GM12873 (cell line): ENCODE measurements around the gene CLDN7.

Source experiments
- TF ChIP-seq, protein P1 (sequence below): IDR thresholded peaks from 2 replicates; pipeline ENCODE4 v1.5.1; 2012; ENCODE audit warnings: low read depth, mild to moderate bottlenecking, moderate library complexity, low read length, control low read depth; ENCODE audit not compliant: insufficient read depth; ENCODE audit errors: missing control alignments

CLDN7 gene

DNA sequence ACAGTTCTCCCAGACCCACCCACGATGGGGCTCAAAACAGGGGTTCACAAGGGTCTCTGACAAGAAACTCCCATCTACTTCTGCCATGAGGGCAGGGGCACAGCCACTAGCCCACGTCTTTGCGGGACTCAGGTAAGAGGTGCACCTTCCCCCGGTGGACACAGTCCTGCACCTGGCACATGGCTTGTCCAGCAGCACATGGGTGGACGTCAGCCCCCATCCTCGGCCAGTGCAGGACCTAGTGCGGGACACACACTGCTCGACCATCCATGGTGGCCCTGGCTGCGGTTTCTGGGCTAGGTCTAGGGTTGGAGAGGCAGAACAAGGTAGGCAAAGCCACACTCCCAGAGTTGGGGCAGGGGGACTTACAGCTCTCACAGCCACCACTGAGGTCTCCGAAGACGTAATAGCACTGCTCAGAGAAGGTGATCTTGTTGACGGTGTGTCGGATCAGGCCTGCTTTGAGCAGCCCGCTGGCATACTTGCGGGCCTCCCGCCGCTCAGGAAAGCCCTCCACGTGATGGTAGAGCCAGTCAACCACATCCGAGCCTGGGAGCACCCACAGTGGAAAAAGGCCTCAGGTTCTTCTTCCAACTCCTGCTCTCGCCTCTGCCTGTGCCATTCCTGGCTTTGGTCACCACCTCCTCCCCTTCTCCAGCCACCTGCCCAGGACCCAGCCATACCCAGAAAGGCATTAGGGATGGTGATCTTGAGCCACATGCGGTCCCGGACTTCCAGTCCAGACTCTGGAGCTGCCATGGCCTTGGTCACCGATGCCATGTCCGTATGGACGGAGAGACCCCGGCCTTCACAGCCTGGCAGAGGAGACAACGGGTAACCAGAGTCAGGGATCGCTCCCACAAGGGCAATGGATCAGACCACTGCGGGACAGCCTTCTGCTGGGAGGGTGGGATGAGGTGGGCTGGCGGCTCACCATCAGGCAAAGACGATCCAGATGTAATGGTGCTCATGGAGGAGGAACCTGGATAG is 35.3 kb downstream of the CLDN7 start:
- TF ChIP-seq, protein P1, sequence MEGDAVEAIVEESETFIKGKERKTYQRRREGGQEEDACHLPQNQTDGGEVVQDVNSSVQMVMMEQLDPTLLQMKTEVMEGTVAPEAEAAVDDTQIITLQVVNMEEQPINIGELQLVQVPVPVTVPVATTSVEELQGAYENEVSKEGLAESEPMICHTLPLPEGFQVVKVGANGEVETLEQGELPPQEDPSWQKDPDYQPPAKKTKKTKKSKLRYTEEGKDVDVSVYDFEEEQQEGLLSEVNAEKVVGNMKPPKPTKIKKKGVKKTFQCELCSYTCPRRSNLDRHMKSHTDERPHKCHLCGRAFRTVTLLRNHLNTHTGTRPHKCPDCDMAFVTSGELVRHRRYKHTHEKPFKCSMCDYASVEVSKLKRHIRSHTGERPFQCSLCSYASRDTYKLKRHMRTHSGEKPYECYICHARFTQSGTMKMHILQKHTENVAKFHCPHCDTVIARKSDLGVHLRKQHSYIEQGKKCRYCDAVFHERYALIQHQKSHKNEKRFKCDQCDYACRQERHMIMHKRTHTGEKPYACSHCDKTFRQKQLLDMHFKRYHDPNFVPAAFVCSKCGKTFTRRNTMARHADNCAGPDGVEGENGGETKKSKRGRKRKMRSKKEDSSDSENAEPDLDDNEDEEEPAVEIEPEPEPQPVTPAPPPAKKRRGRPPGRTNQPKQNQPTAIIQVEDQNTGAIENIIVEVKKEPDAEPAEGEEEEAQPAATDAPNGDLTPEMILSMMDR, result no peak

DNA sequence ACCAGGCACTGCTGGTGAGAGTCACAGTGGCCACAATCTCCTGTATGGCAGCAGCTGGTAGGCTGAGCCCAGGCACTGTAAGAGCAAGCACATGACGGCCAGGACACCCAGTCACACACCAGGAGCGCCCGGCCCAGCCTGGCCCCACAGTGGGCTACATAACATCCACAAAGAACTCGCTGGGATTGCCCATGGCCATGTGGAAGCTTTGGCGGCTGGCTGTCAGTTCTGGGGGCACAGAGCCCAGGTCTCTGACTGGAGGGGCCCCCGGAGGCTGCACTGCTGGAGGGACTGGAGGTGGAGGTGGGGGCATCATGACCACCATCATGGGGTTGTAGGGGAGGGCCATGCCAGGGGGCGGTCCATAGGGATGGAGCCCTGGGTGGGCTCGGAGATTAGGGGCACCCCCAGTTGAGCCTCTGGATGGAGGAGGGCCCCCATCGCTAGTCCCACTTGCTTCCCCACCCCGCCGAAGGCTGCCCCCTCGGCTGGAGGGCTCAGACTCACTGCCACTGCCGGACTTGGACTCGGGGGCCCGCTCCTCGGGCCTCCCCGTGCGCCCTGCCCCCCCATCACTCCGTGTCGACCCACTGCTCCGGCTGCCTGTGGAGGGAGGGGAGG is 36.5 kb downstream of the CLDN7 start:
- TF ChIP-seq, protein P1, result no peak

DNA sequence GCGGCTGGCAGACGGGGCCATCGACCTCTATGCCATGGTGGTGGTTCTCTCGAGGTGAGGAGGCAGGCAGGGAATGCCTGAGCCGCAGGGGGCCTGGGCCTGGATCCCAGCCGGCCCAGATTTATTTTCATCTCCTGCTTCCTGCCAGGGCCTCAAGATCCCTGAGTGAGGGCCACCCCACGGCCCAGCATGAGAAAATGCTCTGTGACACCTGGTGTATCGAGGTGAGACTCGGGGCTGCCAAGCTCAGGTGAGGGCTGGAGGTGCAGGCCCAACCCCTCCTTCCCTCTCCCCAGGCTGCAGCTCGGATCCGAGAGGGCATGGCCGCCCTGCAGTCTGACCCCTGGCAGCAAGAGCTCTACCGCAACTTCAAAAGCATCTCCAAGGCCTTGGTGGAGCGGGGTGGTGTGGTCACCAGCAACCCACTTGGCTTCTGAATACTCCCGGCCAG is 37.6 kb downstream of the CLDN7 start:
- TF ChIP-seq, protein P1, result no peak

DNA sequence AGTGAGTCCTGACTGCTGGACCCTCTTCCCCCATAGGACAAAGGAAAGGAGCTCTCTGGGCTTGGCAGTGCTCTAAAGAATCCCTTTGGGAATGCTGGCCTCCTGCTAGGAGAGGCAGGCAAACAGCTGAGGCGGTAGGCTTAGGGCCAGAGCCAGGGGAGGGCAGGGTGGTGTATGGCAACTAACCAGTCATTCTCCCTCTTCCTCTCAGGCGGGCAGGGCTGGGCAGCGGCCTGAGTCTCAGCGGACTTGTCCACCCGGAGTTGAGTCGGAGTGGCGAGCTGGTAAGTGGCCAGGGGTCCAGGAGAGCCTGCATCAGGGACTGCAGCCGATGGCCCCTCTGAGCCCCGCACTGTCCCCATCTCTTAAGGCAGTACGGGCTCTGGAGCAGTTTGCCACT is 38.2 kb downstream of the CLDN7 start:
- TF ChIP-seq, protein P1, result no peak

DNA sequence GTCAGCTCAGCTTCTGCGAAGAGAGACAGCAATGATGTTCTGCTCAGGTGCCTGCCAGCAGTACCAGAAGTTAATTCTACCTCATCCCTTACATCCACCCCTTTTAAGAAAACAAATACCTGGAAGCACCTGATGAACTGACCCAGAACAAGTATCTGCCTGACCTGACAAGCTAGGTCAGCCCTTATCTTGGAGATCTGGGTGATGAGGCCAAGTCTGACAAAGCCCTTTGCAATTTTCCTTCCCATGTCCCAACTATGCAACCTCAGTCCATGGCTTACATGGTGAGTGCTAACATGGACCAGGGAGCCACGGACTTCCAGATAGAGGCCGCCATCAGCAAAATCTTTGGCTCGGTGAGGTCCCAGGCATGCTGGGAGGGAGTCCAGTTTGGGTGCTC is 38.9 kb downstream of the CLDN7 start:
- TF ChIP-seq, protein P1, result no peak

DNA sequence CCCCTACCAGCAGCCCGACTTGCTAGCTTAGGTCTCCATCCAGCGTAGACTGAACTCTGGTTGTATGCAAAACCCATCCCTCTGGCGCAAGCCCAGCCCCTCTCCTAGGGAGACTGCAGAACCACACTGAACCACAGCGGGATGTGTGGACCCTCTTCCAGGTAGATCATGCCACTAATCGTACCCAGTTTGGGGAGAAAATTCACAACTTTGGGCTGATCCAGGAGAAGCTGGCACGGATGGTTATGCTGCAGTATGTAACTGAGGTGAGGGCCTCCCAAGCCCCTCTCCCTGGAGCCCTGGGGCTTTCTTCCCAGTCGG is 39.3 kb downstream of the CLDN7 start:
- TF ChIP-seq, protein P1, result no peak
